HK-2 (cell line): ENCODE results near the gene CXCL1.

Source experiments
- DNase-seq: peaks from one replicate; pipeline ENCODE4 v3.0.0-alpha.2; 2018; ENCODE audit not compliant: unreplicated experiment

The CXCL1 gene

GRCh38 chr4:73869130-73870055 is at the start of gene CXCL1:
Gene CXCL1, plus strand, starts transcription at chr4:73869393. Its CDS starts 78 bp downstream, at chr4:73869471.
- no peak for DNase-seq

GRCh38 chr4:73821325-73821724 is 47.9 kb upstream of the CXCL1 start:
- no peak for DNase-seq

- DNase-seq = no peak
Measured at GRCh38 chr4:73822389-73822788, 46.8 kb upstream of the CXCL1 start.

GRCh38 chr4:73822812-73823504 is 46.2 kb upstream of the CXCL1 start:
- no peak for DNase-seq

- no peak for DNase-seq
Measured at GRCh38 chr4:73823760-73824159, 45.4 kb upstream of the CXCL1 start.

GRCh38 chr4:73828956-73829355 is 40.2 kb upstream of the CXCL1 start:
- no peak for DNase-seq

- DNase-seq = no peak
Measured at GRCh38 chr4:73831569-73831968, 37.6 kb upstream of the CXCL1 start.

GRCh38 chr4:73832651-73833237 is 36.4 kb upstream of the CXCL1 start:
- DNase-seq = no peak

- DNase-seq = no peak
Measured at GRCh38 chr4:73836373-73837279, 32.6 kb upstream of the CXCL1 start, which contains the start of gene CXCL6. Gene CXCL6, plus strand, starts transcription at chr4:73836678. Its CDS starts 73 bp downstream, at chr4:73836751.

GRCh38 chr4:73839071-73839470 is 30.1 kb upstream of the CXCL1 start:
- DNase-seq = no peak

GRCh38 chr4:73839715-73840114 is 29.5 kb upstream of the CXCL1 start:
- DNase-seq = no peak

- no peak for DNase-seq
Measured at GRCh38 chr4:73841243-73841925, 27.8 kb upstream of the CXCL1 start.

GRCh38 chr4:73842696-73843095 is 26.5 kb upstream of the CXCL1 start:
- DNase-seq = no peak

- DNase-seq = no peak
Measured at GRCh38 chr4:73843369-73843768, 25.8 kb upstream of the CXCL1 start.

- no peak for DNase-seq
Measured at GRCh38 chr4:73844345-73844744, 24.8 kb upstream of the CXCL1 start.

- DNase-seq = no peak
Measured at GRCh38 chr4:73844806-73845205, 24.4 kb upstream of the CXCL1 start.

GRCh38 chr4:73847526-73848182 is 21.5 kb upstream of the CXCL1 start:
- no peak for DNase-seq

GRCh38 chr4:73848183-73848777 is 20.9 kb upstream of the CXCL1 start:
- no peak for DNase-seq

GRCh38 chr4:73850261-73850970 is 18.8 kb upstream of the CXCL1 start:
- no peak for DNase-seq
